ENCODE data around the gene TTLL11.
"Not testable (repeated sequence)": the region's sequence is repeated elsewhere in the genome, so short reads cannot be mapped to it uniquely, and the experiment has no call there.

Gene TTLL11

DNA sequence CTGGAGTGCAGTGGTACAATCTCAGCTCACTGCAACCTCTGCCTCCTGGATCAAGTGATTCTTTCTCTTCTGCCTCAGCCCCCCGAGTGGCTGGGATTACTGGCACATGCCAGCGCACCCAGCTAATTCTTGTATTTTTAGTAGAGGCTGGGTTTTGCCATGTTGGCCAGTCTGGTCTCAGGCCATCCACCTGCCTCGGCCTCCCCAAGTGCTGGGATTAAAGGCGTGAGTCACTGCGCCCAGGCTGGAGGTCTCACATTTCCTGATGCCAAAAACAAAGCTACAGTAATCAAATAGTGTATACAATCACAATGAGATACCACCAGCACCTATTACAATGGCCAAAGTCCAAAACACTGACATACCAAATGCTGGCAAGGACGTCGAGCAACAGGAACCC lies 51.1 kb downstream of the TTLL11 start:
- DNase-seq: no peak

DNA sequence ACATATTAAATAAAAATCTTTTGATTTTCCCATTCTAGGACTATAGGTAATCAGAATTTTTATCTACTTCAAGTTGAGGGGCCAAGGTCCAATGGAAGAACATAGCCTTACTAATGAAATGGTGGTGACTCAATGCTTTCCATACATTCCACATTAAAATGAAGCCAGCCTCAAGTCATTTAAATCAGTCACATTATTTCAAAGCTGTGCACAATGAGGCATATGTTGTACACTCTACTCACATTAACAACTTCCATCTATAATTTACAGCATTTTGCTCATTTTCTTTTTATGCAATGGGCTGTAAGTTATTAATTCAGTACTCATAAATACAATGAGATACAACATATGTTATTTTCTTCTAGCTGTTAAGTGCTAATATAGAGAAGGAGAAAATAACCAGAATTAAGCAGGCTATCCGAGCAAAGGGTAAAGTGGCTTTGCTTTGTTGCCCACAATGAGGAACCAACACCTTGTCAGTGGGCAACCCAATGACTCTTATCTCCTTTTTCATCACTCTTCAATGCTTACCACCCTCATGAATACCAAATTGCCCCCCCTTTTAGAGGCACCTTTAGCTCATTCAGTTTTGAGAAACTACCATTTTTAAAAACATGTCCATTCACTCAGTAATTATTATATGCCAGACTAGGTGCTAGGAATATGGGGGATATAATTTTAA lies 52.4 kb downstream of the TTLL11 start:
- DNase-seq: no peak

DNA sequence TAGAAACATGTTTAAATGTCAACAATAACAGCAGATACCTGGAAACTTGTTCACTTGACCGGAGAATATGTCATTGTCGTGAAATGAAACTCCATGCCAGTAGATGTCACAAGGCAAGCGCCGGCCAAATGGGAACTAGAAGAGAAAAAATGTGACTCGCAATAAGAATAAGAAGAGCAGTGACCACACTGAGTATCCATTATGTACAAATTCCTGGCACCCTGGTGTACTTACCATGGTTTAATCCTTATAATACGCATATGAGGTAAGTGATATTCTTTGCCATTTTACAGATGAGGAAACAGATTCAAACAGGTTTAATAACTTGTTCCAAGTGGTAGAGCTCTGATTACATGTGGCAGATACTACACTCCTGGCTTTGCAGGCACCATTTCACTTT lies 53.9 kb downstream of the TTLL11 start:
- no peak for DNase-seq

DNA sequence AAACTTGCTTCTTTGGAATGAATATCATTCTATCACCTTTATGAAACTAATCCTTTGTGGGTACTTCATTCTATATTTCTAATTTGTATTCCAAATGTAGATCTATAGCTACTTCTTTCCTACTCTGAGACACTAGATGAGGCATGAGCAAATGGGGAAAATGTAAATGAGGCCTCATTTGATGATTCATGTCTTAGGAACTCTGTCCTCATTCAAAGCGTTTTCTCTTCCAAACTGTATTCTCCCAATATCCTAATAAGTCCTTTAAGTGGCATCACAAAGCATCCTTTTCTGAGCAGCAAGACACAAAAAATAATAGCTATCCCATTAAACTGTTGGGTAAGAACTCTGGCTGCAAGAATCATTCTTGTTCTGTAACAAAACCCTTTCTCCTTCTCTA lies 56.1 kb downstream of the TTLL11 start:
- DNase-seq: no peak

DNA sequence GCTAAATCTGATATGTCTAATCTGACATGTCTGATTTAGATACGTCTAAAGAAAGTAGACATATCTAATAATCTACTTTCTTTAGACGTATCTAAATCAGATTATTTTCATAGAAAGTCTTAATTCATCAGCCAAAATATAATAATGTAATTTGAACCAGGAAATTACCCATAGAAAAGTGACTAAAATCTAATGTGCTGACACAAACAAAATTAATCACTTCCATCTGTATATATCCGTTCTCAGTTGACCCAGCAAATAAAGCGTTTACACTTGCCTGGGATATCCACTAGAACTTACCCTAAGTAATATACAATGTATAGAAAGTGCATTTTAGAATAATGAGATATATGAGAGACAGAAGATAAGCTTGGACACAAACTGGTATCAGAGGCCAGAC lies 56.7 kb downstream of the TTLL11 start:
- no peak for DNase-seq

DNA sequence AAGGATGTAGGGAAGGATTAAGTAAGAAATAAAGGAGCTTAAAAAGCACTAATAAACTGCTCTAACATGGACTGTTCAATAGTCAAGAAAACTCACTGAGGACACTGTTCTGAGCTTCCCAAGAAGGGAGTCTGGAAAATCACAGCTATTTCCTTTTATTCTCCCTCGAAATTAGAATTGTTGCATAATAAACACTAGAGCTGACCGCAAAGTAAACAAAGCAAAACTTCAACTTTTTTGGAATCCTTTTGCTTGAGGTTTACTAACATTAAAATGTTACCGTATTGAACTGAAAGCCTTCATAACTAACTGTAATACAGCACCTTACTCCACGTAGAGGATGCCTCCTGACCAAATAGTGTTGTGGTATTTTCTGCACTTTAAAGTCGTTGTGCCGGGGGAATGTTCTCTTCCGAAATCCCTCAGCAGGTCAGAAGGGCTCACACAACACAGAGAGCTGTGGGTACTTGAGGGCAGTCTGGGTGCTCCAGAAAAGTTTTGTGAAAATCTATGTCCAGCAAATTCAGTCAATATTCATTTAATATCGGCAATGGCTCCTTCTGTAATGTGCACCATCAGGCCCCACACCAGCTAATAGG lies 59.2 kb downstream of the TTLL11 start:
- DNase-seq: no peak

DNA sequence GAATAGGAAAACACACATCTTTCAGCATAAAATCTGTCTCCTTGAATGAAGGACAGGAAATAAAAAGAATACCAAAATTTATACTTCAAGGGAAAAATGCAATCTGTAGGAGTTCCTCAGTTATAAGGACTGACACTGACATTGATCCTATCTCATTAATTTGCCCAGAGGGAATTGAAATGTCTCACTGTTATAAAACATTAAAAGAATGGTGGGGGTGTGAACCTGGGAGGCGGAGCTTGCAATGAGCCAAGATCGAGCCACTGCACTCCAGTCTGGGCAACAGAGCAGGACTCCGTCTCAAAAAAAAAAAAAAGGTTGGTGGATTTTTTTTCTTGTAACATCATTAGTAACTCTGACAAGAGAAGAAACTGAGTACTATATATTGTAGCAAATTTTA lies 60.8 kb downstream of the TTLL11 start:
- no peak for DNase-seq

DNA sequence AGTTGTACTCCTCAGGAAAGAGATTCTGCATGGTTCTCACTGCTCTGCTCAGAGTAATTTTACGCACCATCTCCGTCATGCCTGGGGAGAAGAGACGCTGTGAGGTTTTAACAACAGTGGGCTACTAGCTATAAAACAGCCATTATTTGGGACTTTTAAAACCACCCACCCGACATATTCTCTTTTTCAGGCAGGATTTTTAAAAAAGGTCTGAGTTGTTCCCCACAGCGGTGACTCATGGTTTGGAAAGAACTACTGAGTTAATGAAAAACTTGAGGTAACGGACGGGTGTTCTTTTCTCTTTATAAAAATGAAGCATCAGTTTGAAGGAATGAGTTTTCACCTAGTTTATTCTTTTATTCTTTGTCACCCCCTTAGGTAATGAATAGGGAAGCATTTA lies 61.3 kb downstream of the TTLL11 start:
- no peak for DNase-seq

DNA sequence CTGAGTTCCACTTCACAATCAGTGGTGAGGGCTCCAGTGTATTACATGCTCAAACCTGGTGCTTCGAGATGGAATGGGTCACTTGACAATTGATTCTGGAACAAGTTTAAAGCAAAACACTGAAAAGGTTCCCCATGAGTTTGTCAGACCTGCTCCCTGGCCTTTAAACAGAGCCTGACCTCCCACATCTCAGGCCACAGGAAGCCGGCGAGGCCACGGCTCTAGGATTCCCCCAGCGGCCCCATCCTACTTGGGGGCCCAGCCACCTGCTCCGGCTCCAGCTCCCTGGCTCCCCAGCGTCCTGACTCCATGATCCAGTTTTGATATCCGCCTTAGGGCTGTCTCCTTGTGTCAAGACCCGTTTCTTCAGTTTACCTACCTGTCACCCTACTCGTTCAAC lies 62.0 kb downstream of the TTLL11 start:
- DNase-seq: no peak

DNA sequence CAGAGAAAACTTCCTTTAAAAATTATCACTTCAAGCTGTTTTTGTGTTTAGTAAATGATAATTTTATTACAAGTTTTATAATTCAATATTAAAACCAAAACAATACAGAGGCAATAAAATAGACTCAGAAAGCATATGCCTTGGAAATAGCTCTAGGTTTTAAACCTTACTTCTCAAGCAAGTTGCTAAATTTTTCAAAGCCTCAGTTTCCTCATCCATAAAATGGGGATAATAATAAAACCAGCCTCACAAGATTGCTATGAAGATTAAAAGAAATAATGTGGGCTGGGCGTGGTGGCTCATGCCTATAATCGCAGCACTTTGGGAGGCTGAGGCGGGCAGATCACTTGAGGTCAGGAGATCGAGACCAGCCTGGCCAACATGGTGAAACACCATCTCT lies 62.8 kb downstream of the TTLL11 start:
- no peak for DNase-seq

DNA sequence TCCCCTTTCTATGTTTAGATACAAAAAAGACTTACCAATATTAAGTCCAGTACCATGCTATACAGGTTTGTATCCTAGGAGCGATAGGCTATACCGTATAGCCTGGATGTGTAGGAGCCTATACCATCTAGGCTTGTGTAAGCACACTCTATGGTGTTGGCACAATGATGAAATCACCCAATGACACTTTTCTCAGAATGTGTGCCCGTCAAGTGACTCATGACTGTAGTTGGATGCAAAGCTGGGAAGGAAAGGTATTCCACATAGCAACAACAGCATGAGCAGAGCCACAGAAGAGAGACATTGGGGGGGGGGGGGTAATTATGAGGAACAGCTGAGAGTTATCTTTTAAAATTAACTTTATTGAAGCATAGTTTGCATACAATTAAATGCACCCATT lies 63.2 kb downstream of the TTLL11 start:
- DNase-seq: no peak

DNA sequence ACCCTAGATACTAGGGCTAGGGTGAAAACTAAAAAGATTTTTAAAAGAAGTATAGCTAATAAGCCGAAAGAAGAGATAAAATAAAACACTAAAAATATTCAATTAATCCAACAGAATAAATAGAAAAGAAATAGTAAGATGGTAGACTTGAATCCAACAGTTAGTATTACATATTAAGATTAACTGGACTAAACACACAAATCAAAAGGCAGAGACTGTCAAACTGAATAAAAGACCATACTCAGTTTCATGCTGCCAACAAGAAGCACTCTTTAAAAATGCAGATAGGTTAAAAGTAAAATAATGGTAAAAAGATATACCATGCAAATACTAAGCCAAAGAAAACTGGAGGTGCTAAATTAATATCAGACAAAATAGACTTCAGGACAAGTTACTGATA lies 65.0 kb downstream of the TTLL11 start:
- no peak for DNase-seq

DNA sequence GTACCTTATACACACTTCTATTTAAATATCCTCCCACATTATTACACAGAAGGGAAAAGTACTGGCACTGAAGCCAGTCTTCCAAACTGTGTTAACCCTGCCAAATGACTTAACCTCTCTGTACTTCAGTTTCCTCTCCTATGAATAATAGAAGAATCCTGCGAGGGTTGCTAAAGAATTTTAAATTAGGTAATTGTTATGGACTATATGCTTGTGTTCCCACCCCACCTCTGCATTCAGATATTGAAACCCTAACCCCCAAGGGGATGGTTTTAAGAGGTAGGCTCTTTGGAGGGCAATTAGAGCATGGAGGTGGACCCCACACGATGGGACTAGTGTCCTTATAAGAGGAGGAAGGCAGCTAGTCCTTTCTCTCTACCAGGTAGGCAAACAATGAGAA lies 72.7 kb downstream of the TTLL11 start:
- no peak for DNase-seq

DNA sequence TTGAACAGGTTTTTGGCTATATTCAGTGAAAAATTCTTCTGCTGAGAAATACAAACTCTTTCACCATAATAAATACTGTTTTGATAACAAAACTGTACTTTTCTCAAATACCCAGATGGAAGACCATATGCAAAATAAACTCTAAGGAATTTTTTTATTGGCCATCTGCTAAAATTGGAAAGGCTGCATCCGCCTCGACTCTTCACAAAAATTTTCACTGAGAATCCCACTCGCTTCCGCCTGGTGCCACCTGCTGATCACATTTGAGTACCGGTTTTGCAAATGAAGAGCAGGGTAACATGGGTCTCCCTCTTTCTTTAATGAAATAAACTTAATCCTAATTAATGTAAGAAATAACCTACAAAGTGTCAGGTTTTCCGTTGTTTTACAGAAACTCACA lies 76.4 kb downstream of the TTLL11 start:
- peak; percentile 30 for DNase-seq

DNA sequence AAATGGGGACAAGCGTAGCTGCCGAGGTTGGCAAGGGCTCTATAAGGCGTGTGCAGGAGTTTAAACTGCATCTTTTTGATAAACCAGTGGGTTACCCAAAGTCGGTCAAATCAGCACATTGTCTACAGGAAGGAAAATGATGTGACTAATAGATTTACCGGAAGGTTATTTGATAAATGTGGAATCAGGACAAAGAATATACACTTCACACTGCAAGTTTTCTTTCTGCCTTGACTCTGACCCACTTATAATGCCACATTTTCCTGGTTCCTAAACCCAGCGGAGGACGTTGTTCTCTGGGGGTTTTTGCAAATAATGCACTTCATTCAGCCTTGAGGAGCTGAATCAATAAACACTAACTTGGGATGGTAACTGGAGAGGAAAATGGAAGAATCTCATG lies 76.8 kb downstream of the TTLL11 start:
- DNase-seq: peak; percentile 37

DNA sequence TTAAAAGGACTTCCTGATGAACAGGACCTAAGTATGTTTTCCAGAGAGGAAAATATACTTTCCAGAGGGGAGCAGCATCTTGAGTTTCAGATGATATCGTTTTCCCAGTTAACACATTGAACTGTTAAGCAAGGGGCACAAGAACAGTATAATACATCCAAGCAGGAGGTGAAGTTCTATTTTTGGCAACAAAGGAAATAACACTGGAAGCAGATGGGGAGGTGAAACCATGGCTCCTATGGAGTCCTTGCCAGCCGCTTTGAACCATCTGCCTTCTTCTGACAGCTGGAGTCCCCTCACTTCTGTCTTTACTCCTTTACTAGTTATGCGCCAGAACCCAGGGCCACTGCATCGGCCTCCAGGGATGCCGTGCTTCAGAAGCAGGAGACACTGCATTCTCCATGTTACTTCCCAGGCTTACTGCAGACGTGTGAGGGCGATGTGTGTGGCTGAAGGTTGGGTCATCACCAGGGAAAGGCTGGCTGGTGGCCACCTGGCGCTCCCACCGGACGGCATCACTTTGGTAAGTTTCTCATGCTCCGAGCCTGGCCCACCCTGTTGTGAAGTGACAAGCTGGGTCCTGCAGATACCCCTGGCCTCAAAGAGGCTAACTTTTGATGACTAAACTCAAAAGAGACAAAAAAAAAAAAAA lies 77.8 kb downstream of the TTLL11 start:
- no peak for DNase-seq

DNA sequence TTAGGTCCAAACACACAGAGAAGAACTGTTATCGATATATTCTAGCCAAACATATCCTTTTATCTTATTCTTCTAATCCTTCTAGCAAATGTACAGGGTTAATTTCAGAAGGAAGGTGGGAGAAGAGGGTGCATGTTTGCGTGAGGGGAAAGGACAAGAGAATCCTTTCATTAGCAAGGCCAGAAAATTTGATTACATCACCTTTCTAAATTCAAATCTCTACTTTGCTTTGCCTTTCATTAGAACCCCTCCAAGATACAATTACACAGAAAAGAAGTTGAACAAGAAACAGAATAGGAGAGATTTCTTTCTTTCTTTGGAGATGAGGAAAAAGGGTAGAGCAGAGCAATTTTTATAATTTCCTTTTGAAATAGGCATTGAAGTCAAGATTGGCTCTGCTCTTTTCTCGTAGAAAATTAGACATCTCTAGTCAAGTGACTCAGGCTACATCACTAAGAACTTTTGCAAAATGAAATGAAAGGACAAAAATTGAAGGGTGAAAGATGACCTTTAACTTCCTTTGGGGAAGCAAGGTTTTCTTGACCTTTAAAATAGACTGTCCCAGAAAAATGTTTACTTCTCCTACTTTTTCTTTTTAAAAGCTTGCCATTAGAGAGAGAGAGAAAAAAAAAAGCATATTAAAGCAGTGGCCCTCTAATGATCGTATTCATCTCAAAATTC lies 81.2 kb downstream of the TTLL11 start:
- no peak for DNase-seq

DNA sequence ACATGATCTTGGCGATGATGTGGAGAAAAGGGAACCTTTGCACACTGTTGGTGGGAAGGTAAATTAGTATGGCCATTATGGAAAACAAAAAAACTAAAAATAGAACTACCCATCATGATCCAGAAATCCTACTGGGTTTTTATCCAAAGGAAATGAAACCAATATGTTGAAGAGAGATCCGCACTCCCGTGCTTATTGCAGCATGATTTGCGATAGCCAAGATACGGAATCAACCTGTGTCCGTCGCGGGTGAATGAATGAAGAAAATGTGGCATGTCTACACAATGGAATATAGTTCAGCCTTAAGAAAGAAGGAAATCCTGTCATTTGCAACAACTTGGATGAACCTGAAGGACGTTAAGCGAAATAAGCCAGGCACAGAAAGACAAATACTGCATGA lies 84.5 kb downstream of the TTLL11 start:
- DNase-seq: no peak

DNA sequence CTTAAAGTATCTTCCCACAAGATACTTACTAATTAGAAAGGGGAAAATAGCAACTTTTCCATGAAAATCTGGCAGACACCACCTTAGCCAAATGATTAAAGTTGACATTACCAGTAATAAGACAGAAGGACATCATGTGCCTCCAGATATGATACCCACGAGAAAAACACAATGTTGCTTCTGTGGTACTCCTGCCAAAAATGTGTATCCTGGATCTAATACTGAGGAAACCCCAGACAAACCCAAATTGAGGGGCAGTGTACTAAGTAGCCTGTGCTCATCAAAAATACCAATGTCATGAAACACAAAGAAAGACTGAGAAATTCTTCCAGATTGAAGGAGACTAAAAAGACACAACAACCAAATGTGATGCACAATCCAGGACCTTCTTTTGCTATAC lies 85.3 kb downstream of the TTLL11 start:
- DNase-seq: no peak

DNA sequence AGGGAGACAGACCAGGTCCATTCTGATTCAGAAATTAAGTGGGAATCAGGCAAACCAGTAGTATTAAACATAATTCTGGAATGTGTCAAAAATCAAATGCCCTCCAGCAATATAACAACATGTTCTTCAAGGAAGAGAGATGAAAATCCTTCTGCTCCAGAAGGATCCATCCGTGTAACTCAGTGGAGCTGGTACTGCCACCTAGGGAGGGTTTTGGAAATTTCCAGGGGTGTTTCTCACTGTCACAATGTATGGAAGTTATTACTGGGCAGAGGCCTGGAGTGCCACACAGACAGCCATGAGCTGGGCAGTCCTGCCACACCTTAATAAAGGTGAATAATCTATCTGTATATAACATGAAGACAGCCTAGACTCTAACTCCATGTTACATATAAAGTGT lies 87.5 kb downstream of the TTLL11 start:
- DNase-seq: peak; percentile 27

DNA sequence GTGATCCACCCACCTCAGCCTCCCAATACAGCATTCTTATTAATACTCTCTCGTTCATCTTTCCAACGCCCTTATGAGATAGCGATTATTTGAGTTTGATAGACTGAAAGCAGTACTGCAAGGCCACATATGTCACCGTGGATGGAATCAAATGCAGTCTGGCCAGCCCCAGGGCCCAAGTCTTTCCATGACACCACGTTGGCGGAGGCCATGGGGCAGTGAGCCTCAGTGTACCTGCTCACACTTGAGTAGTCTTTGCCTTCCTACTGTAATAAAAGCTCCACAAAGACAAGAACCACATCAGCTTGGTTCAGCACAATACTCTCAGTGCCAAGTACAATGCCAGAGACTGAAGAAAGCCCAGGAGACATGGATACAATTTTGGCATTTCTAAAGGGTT lies 88.5 kb downstream of the TTLL11 start:
- no peak for DNase-seq

DNA sequence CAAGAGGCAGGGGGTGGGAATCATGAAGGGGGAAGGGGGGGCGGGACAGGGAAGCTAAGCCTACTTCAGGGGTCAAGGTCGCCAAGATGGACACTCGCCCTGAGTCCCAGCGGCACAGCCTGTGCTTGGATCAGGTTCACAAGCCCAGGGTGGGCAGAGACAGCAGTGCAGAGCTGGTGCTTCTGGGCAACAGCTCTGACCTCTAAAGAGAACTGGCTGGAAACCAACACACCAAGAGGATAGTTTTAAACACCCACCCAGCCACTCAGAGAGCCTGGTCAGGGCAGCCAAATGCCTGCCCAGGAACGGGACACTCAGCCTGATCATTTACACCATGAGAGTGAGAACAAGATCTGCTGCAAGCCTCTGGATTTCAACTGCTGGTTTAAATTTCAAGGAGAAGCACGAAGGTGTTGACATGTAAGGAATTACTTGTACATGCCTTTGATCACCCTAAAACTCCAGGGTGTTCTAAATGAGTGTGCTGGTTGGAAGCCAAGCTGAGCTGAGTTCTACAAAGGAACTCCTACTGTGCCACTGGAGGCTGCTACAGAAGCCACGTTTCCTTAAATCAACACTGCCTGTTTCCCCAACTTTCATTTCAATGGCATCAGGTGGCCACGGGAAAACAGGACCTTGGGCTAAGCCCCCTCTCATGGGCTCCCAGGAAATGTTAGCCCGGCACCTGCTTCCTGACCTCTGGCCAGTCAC lies 91.5 kb downstream of the TTLL11 start:
- no peak for DNase-seq

DNA sequence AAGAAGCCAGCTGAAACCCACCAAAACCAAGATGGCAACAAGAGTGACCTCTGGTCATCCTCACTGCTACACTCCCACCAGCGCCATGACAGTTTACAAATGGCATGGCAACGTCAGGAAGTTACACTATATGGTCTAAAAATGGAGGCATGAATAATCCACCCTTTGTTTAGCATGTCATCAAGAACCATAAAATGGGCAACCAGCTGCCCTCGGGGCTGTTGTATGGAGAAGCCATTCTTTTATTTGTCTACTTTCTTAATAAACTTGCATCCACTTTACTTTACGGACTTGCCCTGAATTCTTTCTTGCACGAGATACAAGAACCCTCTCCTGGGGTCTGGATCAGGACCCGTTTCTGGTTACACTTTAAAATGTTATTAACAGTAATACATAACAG lies 92.6 kb downstream of the TTLL11 start:
- not testable (repeated sequence) for DNase-seq

DNA sequence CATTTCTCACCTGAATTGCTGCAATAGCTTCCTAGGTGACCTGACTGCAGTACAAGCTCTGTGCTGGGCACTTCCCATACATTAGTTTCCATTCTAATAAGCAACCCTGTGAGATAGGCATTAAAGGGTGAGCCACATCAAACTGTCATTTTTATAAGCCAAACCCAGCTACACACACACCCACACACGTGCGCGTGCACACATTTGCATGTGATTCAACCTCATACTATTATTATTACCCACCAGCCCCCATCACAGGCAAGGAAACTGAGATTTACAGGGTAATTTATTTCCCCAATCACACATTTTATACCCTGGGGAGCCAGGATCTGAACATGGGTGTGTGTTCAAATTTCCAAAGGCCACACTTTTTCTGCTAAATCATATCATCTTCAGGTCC lies 93.6 kb downstream of the TTLL11 start:
- DNase-seq: no peak

Data from hematopoietic multipotent progenitor cell treated with erythropoietin and hydrocortisone succinate and interleukin-3 and kit ligand, for 6 days (in vitro differentiated cells).